ENCODE data around the gene RABGAP1L.
"Not testable (repeated sequence)": the region's sequence is repeated elsewhere in the genome, so short reads cannot be mapped to it uniquely, and the experiment has no call there.

RABGAP1L gene

GRCh38 chr1:174883409-174883808 lies 724.1 kb downstream of the RABGAP1L start:
- in situ Hi-C loops (cut with HindIII; ENCODE audit: low sequenced_read_pairs), result no loop called here
- TF ChIP-seq CTCF (IDR thresholded peaks at IDR 0.05; ENCODE audit: low read depth, low read length, missing control alignments), result no peak
- no peak for DNase-seq (ENCODE audit: low read depth)
- H3K4me3 ChIP-seq (ENCODE audit: low read depth, low read length), result no peak overlapping the region

- no peak overlapping the region for H3K4me3 ChIP-seq (ENCODE audit: low read depth, low read length)
- DNase-seq (ENCODE audit: low read depth), result no peak
- in situ Hi-C loops (cut with HindIII; ENCODE audit: low sequenced_read_pairs), result no loop called here
- TF ChIP-seq CTCF (IDR thresholded peaks at IDR 0.05; ENCODE audit: low read depth, low read length, missing control alignments), result no peak
Measured at GRCh38 chr1:174884038-174884437, 724.7 kb downstream of the RABGAP1L start.

GRCh38 chr1:174884566-174884965 lies 725.2 kb downstream of the RABGAP1L start:
- no peak for TF ChIP-seq CTCF (IDR thresholded peaks at IDR 0.05; ENCODE audit: low read depth, low read length, missing control alignments)
- no peak for DNase-seq (ENCODE audit: low read depth)
- in situ Hi-C loops (cut with HindIII; ENCODE audit: low sequenced_read_pairs), result no loop called here

GRCh38 chr1:174890024-174890423 lies 730.7 kb downstream of the RABGAP1L start:
- in situ Hi-C loops (cut with HindIII; ENCODE audit: low sequenced_read_pairs), result no loop called here
- DNase-seq (ENCODE audit: low read depth), result no peak

More at GRCh38 chr1:174884566-174884965, 725.2 kb downstream of the RABGAP1L start:
- no peak overlapping the region for H3K4me3 ChIP-seq (ENCODE audit: low read depth, low read length)

GRCh38 chr1:174892016-174892415 lies 732.7 kb downstream of the RABGAP1L start:
- TF ChIP-seq CTCF (IDR thresholded peaks at IDR 0.05; ENCODE audit: low read depth, low read length, missing control alignments), result no peak
- no peak overlapping the region for H3K4me3 ChIP-seq (ENCODE audit: low read depth, low read length)
- in situ Hi-C loops (cut with HindIII; ENCODE audit: low sequenced_read_pairs), result no loop called here
- DNase-seq (ENCODE audit: low read depth), result no peak

More at GRCh38 chr1:174890024-174890423, 730.7 kb downstream of the RABGAP1L start:
- no peak for TF ChIP-seq CTCF (IDR thresholded peaks at IDR 0.05; ENCODE audit: low read depth, low read length, missing control alignments)
- H3K4me3 ChIP-seq (ENCODE audit: low read depth, low read length), result no peak overlapping the region

GRCh38 chr1:174894117-174894762 lies 734.9 kb downstream of the RABGAP1L start:
- no peak for TF ChIP-seq CTCF (IDR thresholded peaks at IDR 0.05; ENCODE audit: low read depth, low read length, missing control alignments)
- in situ Hi-C loops (cut with HindIII; ENCODE audit: low sequenced_read_pairs), result no loop called here
- DNase-seq (ENCODE audit: low read depth), result no peak

GRCh38 chr1:174895610-174896009 lies 736.3 kb downstream of the RABGAP1L start:
- DNase-seq (ENCODE audit: low read depth); in situ Hi-C loops (cut with HindIII; ENCODE audit: low sequenced_read_pairs); H3K4me3 ChIP-seq (ENCODE audit: low read depth, low read length): not testable (repeated sequence)

More at GRCh38 chr1:174894117-174894762, 734.9 kb downstream of the RABGAP1L start:
- no peak overlapping the region for H3K4me3 ChIP-seq (ENCODE audit: low read depth, low read length)
